ENCODE results near the gene CABLES1.
"Not testable (repeated sequence)": the region's sequence is repeated elsewhere in the genome, so short reads cannot be mapped to it uniquely, and the experiment has no call there.

CABLES1 gene

GRCh38 chr18:23105030-23105429, 30.3 kb upstream of the CABLES1 start:
- H3K4me3 ChIP-seq (ENCODE audit: low read length): no peak overlapping the region
- no peak for DNase-seq (ENCODE audit: low read depth)
- no peak for TF ChIP-seq CTCF (conservative IDR thresholded peaks at IDR 0.05; ENCODE audit: low read length)

GRCh38 chr18:23105581-23106219, 29.6 kb upstream of the CABLES1 start:
- no peak for DNase-seq (ENCODE audit: low read depth)
- no peak for TF ChIP-seq CTCF (conservative IDR thresholded peaks at IDR 0.05; ENCODE audit: low read length)
- no peak overlapping the region for H3K4me3 ChIP-seq (ENCODE audit: low read length)

GRCh38 chr18:23106575-23106974, 28.7 kb upstream of the CABLES1 start:
- peak; percentile 96 for DNase-seq (ENCODE audit: low read depth)
- no peak overlapping the region for H3K4me3 ChIP-seq (ENCODE audit: low read length)
- 0 out of 2 replicates have a peak, but pooled peaks have one; percentile 3 for TF ChIP-seq CTCF (conservative IDR thresholded peaks at IDR 0.05; ENCODE audit: low read length)

GRCh38 chr18:23107718-23108117, 27.6 kb upstream of the CABLES1 start:
- H3K4me3 ChIP-seq (ENCODE audit: low read length): no peak overlapping the region
- TF ChIP-seq CTCF (conservative IDR thresholded peaks at IDR 0.05; ENCODE audit: low read length): no peak
- DNase-seq (ENCODE audit: low read depth): no peak

- no peak for TF ChIP-seq CTCF (conservative IDR thresholded peaks at IDR 0.05; ENCODE audit: low read length)
- no peak overlapping the region for H3K4me3 ChIP-seq (ENCODE audit: low read length)
- peak; percentile 85 for DNase-seq (ENCODE audit: low read depth)
Observed at GRCh38 chr18:23108496-23108895, 26.8 kb upstream of the CABLES1 start.

GRCh38 chr18:23109163-23109562, 26.1 kb upstream of the CABLES1 start:
- H3K4me3 ChIP-seq (ENCODE audit: low read length); DNase-seq (ENCODE audit: low read depth): not testable (repeated sequence)

- H3K4me3 ChIP-seq (ENCODE audit: low read length): no peak overlapping the region
- TF ChIP-seq CTCF (conservative IDR thresholded peaks at IDR 0.05; ENCODE audit: low read length): no peak
- no peak for DNase-seq (ENCODE audit: low read depth)
Observed at GRCh38 chr18:23113576-23113975, 21.7 kb upstream of the CABLES1 start.
